T47D (cell line): ENCODE results near the gene ELP4.

Source experiments
- DNase-seq, 2 experiments: peaks; one replicate each; pipeline versions ENCODE4 v3.0.0 to v3.0.0-alpha.2; 2011 to 2012; ENCODE audit warnings: low read depth in 1 of 2, low spot score in 1 of 2
- JUND ChIP-seq: IDR thresholded peaks from 2 replicates; pipeline ENCODE4 v1.6.1; 2012; ENCODE audit warnings: low read depth
- in situ Hi-C: cut with HindIII; loops from 2 replicates; pipeline ENCODE4 v1.10.0; 2016; ENCODE audit warnings: low sequenced_read_pairs, low pct_unique_long_range_greater_than_20kb

Gene ELP4

DNA sequence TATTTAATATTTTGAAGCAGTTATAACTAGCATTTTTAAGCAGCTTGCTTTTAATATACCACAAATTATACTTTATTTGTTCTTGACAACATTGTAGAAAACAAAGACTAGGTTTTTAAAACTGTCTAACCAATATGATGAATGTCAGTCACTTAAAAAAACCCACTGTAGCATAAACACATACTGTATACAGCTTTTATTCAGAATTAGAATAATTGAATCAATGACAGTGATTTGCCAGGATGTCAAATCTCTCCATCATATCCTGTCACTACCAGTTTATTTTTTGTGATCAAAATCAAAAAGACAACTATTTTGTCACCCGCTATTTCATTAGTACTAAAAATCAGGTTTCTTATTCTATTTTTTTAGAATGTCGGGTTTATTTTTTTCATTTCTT lies 275.0 kb downstream of the ELP4 start:
- no peak for TF ChIP-seq JUND
- no peak for DNase-seq
- in situ Hi-C loops, result no loop called here

DNA sequence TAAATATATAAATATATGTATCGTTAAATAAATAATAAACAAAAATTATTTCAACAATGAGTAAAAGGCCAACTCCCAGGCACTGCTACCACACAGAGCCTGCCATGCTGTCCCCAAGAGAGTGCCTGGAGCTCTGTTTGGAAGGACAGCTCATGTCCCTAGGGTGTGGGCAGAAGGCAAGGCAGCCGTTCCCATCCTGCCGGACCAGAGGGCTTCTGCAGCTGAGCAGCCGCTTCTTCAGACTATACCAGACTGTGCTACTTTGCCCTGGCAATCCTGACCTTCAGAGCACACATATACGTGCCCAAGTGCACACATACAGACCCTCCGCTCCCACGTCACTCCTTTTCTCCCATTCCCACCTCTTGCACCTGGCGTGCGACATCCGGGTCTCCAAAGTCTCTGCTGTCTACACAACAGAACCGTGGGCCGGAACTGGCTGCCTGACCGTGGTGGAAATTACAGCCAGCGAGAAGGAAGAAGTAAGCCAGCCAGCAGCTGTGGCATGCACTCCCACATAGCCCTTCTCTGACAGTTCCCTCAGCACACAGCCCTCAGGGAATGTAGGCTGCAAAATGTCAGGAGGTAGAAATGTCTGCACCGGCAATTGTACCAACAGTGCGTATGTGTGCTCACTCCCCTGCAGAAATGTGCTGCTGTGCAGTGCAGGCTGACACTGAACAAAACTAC lies 277.6 kb downstream of the ELP4 start:
- in situ Hi-C loops, result no loop called here
- peak; percentile 78 to 86 for DNase-seq
- no peak for TF ChIP-seq JUND

DNA sequence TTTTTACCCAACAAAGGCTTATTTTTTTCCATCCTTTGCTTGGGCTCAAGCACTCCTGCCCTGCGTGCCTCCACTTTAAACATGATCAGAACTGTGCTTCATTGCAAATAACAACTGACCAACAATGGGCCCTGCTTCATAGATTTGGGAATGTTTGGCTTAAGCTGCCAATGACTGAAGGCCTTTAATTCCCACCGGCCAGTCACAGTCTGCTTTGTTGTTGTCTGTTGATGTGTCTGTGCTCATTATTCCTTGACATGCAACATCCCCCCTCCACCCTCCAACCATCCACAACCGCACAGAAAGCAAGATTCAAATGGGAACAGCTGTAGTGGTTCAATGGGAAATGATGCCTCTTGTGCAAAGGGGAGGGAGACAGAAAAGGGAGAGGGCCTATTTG lies 278.5 kb downstream of the ELP4 start:
- in situ Hi-C loops, result no loop called here
- DNase-seq, result peak in 1 of 2 experiments; percentile 20
- no peak for TF ChIP-seq JUND

DNA sequence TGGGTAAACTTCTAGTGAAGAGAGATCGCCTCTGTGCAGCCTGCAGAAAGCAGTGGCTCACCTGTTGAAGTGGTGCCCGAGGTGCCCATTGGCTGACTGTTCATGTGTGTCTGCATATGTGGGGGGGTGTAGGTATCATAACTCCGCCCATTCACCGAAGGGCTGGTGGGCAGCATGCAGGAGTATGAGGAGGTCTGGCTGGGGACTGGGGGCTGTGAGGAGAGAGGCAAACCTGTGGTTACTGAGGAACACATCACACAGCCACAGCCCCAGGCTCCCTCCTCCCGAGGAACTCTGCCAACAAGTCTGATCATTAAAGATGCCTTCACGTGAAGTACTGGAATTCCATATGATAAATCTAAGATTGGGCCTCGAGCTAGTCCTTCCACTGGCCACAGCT lies 281.1 kb downstream of the ELP4 start:
- in situ Hi-C loops, result no loop called here
- no peak for TF ChIP-seq JUND
- no peak for DNase-seq

DNA sequence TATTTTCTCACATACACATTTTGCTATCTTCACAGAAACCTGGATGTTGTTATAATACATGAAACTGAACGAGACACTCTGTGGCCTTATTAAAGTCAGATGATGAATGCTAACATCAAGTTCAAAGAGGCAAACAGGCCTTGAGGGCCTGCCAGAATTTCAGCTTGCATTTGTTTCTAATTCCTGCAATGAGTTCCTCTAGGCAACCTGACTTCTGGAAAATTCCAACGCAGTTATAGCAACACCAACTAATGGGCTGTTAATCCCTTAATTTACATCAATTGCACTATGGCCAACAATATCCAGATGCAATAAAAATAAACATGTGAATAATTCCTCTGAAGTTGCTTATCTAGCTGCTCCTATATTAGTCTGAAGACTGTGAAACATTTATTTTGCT lies 282.5 kb downstream of the ELP4 start:
- in situ Hi-C loops, result no loop called here
- no peak for DNase-seq
- no peak for TF ChIP-seq JUND

DNA sequence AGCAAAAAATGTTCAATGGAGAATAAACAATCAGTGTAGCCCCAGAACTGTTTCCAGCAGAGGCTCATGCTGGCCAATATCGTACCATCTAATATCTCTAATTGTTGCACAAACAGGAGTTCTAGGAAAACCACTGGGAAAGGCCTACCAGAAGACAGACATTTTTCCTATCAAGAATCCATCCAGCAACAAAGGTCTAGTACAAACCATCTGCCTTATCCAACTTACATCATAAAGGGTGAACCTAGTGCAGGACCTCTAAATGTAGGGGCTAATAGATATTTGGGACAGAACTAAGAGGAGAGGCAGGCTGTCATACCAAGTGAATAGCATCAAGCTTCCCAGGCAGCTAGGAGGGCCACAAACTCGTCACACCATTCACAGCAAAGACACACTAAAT lies 282.9 kb downstream of the ELP4 start:
- no peak for TF ChIP-seq JUND
- no peak for DNase-seq
- in situ Hi-C loops, result no loop called here

DNA sequence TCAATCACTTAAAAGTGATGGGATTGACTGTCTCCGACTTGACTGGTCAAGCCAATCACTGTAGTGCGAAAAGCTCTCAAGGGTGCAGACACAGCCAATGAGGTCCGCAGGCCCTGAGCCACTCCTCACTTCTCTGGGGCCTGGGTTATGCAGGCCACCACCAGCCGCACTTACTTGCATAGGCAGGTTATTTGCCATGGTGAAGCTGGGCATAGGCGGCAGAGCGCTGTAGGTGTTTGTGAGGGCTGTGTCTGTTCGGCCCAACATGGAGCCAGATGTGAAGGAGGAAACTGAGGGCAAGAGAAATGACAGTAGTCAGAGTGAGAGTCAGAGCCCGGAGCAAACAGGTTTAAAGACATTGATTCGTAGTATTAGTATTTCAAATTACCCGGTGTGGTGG lies 283.7 kb downstream of the ELP4 start:
- TF ChIP-seq JUND, result no peak
- no peak for DNase-seq
- in situ Hi-C loops, result no loop called here

DNA sequence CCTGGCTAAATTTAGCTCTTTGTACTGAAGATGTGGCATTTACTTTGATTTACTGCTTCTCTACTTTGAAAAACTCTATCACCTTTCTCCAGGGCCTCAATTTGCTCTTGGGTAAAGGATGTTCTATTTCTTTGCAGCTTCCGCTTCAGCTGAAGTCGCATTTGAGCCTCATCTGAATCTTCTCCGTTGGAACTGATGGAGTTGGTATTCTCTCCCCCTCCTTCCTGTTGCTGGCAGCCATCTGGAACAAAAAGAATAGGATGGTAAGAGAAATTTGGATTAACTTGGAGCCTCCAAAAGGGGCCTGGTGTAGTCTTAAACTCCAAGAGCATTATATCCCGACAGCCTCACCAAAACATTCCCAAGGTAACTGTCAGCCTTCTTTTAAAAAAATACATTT lies 285.0 kb downstream of the ELP4 start:
- TF ChIP-seq JUND, result no peak
- in situ Hi-C loops, result no loop called here
- no peak for DNase-seq

DNA sequence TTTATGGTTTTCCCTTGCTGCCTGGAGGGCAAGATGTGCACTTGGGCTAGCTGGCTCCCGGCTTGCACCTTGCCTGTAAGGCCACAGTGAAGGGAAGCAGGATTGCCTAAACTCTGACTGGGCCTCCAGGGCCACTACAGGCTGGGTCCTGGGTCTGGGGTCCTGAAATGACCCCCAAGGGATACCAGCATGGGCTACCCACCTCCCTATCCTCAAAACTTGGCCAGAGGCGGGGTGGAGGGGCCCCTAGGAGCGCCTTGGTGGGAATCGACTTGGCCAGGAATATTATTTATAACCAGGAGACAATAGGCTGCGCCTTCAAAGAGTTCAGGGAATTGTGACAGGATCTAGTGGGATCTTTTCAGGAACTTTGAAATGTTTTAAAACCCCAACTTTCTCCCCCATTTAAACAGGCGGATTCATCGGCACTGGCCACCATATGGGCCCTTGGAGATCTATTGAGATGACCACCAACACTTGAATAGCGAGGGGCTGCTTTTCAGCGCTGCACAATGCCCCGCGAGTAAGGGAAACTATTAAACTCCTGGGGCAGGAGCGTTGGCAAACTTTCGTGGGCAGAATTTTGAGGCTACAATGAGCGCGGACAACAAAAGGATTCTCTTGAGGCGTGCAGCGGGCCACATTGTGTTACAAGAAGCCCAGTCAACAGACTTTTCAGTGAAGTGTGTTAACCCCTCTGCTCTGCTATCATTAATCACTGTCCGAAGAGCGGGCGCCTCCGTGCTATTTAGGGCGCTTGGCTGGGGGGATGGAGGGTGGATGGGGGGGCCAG lies 286.3 kb downstream of the ELP4 start:
- in situ Hi-C loops, result no loop called here
- TF ChIP-seq JUND, result no peak
- no peak for DNase-seq

DNA sequence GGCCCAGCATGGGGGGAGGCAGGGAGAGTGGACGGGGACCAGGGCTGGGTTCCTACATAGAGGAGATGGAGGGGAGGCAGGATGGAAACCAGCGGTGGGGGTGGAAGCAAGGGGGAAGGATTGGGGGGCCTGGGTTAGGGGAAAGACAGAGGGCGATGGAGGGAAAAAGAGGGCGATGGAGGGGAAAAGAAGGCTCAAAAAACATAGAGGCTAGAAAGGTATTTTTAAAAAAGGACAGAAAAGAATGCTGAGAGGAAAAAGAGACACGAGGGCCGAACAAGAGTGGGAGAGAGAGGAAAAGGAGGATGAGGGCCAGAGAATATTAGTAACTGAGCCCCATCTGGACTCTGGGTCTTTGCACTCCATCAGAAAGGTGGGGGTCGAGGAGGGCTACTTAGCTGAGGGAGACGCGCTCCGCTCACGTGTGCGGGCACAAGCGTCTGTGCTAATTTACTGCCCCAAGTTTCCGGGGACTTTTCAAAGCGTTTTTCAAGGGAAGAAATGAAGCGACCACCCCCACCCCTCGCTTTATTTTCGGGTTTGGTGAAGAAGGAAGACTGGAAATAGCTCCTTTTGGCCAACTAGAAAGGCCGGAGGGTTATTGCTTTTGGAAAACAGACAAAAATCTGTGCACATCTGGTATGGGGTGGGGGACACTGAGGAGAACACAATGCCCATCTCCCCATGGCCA lies 287.1 kb downstream of the ELP4 start:
- DNase-seq, result no peak
- TF ChIP-seq JUND, result no peak
- in situ Hi-C loops, result no loop called here

DNA sequence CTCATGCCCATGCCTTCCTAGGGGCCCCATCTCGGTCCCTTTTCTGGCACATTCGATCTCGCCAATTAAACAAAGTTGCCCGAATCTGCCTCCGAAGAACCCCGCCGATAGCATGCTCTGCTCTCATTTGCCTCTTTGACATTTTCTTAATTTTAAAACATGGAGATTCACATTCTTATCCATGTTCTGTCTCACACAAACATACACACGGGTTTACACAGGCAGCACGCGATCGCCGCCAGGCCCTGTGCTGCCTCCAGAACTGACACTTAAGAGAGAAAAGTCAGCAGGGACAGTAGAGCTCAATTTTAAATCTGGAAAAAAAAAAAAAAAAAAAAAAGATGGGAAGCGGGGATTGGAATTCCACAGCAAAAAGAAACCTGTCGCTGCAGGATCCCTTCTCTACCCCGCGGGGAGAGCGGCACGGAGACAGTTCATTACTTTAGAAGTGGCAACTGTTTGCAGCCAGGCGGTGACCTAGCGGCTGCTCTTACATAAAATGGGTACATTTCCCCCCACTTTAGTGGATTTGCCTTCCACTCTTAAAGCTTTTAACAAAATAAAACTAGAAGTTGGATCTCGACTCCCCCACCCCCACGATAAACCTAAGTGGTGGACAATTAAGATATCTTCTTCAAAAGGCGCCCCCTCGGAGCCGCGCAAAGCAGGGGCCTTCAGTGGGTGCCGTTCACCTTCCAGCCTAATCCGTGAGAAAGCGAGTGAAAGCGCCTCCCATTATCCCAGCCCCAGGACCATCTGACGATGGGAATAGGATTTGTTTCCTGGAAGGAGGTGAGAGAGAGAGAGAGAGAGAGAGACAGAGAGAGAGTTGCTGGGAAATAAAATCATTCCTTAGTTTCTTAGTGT lies 287.9 kb downstream of the ELP4 start:
- TF ChIP-seq JUND, result no peak
- in situ Hi-C loops, result no loop called here
- DNase-seq, result no peak

DNA sequence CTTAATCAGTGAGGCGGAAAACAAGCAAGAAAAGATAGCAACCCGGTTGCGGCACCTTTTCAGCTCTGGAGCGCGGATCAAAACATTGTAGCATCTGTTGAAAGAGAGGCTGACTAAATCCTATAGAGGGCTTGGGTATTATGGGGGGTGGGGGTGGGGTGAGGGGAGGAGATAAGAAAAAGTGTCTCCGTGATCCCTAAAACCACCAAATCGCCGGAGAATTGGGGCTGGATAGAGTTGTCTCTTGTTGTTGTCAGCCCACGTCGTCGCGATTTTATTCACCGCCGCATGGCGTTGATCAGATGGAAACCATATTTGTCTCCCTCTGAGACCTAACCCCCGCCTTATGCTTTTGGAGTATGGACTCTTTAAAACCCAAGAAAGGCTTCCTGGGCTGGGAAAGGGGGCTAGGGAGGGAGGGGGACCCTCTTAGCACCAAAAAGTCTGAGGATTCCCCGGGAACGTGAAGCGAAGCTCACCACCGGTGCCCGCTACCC lies 288.5 kb downstream of the ELP4 start:
- in situ Hi-C loops, result no loop called here
- no peak for DNase-seq
- TF ChIP-seq JUND, result no peak
